OCI-LY7 (cell line): ENCODE measurements around the gene CBR3.

ENCODE experiments used
- EZH2phosphoT487 ChIP-seq: fragments of 200-600 bp; sonication (generic); IDR thresholded peaks from 2 replicates; pipeline ENCODE4 v1.6.1; 2018; ENCODE audit warnings: low read depth, borderline replicate concordance, mild to moderate bottlenecking, mixed run types, antibody characterized with exemption, low read length, moderate library complexity, mixed read lengths
- TF ChIP-seq, protein P1 (sequence below): fragments of 200-600 bp; sonication (generic); conservative IDR thresholded peaks from 2 replicates; pipeline ENCODE4 v1.5.1; 2014; ENCODE audit warnings: mild to moderate bottlenecking, antibody characterized with exemption, low read length, moderate library complexity, mixed read lengths

DNA sequence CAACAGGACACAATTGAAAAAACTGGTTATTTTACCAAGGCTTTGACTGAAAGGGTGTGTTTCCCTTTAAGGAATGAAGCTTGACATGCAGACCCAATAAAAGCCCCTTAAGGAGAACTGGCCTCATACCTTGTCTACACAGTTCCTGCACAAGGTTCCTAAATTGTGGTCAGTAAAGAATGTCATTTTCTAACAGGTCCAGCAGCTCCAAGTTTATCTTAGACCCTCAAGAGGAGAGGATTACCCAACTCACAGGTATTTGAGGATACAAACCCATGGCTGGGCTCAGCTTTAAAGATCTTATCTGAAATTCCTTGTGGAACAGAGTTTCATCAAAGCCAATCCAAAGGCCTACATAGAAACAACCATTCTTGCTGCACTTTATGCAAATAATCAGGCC lies 31.4 kb upstream of the CBR3 start:
- TF ChIP-seq, protein P1, sequence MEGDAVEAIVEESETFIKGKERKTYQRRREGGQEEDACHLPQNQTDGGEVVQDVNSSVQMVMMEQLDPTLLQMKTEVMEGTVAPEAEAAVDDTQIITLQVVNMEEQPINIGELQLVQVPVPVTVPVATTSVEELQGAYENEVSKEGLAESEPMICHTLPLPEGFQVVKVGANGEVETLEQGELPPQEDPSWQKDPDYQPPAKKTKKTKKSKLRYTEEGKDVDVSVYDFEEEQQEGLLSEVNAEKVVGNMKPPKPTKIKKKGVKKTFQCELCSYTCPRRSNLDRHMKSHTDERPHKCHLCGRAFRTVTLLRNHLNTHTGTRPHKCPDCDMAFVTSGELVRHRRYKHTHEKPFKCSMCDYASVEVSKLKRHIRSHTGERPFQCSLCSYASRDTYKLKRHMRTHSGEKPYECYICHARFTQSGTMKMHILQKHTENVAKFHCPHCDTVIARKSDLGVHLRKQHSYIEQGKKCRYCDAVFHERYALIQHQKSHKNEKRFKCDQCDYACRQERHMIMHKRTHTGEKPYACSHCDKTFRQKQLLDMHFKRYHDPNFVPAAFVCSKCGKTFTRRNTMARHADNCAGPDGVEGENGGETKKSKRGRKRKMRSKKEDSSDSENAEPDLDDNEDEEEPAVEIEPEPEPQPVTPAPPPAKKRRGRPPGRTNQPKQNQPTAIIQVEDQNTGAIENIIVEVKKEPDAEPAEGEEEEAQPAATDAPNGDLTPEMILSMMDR: no peak
- TF ChIP-seq EZH2phosphoT487: no peak
